GM19023 (cell line): ENCODE results near the gene PARVA.

Experiments
- ATAC-seq: cut with Tn5 transposase; IDR thresholded peaks from one replicate; pipeline ENCODE4 v1.9.1; 2021; ENCODE audit warnings: mild to moderate bottlenecking, moderate library complexity; ENCODE audit not compliant: unreplicated experiment

The PARVA gene

GRCh38 chr11:12403122-12403996, 26.0 kb downstream of the PARVA start:
- ATAC-seq: no peak

GRCh38 chr11:12403997-12404350, 26.6 kb downstream of the PARVA start:
- no peak for ATAC-seq

GRCh38 chr11:12404436-12404835, 27.1 kb downstream of the PARVA start:
- no peak for ATAC-seq

- no peak for ATAC-seq
These were observed 30.9 kb downstream of the PARVA start for GRCh38 chr11:12408156-12408770.

- ATAC-seq: no peak
These were observed 32.2 kb downstream of the PARVA start for GRCh38 chr11:12409621-12410005.

- ATAC-seq: no peak
These were observed 32.8 kb downstream of the PARVA start for GRCh38 chr11:12410006-12410728.

GRCh38 chr11:12411393-12411792, 34.0 kb downstream of the PARVA start:
- no peak for ATAC-seq

GRCh38 chr11:12411806-12412727, 34.7 kb downstream of the PARVA start:
- ATAC-seq: no peak

- ATAC-seq: no peak
These were observed 36.0 kb downstream of the PARVA start for GRCh38 chr11:12413141-12414052.

- no peak for ATAC-seq
These were observed 37.2 kb downstream of the PARVA start for GRCh38 chr11:12414611-12415010.

GRCh38 chr11:12415342-12415966, 38.1 kb downstream of the PARVA start:
- no peak for ATAC-seq

- no peak for ATAC-seq
These were observed 39.2 kb downstream of the PARVA start for GRCh38 chr11:12416552-12416951.

- no peak for ATAC-seq
These were observed 40.6 kb downstream of the PARVA start for GRCh38 chr11:12417691-12418611.

- ATAC-seq: no peak
These were observed 42.7 kb downstream of the PARVA start for GRCh38 chr11:12420040-12420439.

GRCh38 chr11:12420706-12421105, 43.3 kb downstream of the PARVA start:
- no peak for ATAC-seq

GRCh38 chr11:12421386-12421785, 44.0 kb downstream of the PARVA start:
- ATAC-seq: no peak

- no peak for ATAC-seq
These were observed 48.8 kb downstream of the PARVA start for GRCh38 chr11:12426176-12426575.

GRCh38 chr11:12429155-12429554, 51.8 kb downstream of the PARVA start:
- no peak for ATAC-seq
